GF-D8 (cell line): Measurements from ENCODE around the gene KIF6.

Experiments
- DNase-seq: peaks from one replicate; lab custom pipeline; 2025; lab: John Stamatoyannopoulos, UW

KIF6 gene

GRCh38 chr6:39599341-39599740 lies 125.9 kb downstream of the KIF6 start:
- no peak for DNase-seq

- no peak for DNase-seq
Measured at GRCh38 chr6:39594285-39594684, 130.9 kb downstream of the KIF6 start.

- no peak for DNase-seq
Measured at GRCh38 chr6:39593646-39594045, 131.6 kb downstream of the KIF6 start.

GRCh38 chr6:39590871-39591393 lies 134.3 kb downstream of the KIF6 start:
- no peak for DNase-seq

GRCh38 chr6:39587080-39587479 lies 138.1 kb downstream of the KIF6 start:
- DNase-seq: no peak

GRCh38 chr6:39585641-39586040 lies 139.6 kb downstream of the KIF6 start:
- no peak for DNase-seq

GRCh38 chr6:39577446-39578165 lies 147.6 kb downstream of the KIF6 start:
- no peak for DNase-seq

- no peak for DNase-seq
Measured at GRCh38 chr6:39576556-39577303, 148.5 kb downstream of the KIF6 start.

- DNase-seq: no peak
Measured at GRCh38 chr6:39574991-39575390, 150.2 kb downstream of the KIF6 start.

- DNase-seq: no peak
Measured at GRCh38 chr6:39573541-39573940, 151.7 kb downstream of the KIF6 start.

- no peak for DNase-seq
Measured at GRCh38 chr6:39572661-39573340, 152.4 kb downstream of the KIF6 start.

GRCh38 chr6:39568896-39569295 lies 156.3 kb downstream of the KIF6 start:
- no peak for DNase-seq

- no peak for DNase-seq
Measured at GRCh38 chr6:39567091-39567490, 158.1 kb downstream of the KIF6 start.

GRCh38 chr6:39566456-39566855 lies 158.8 kb downstream of the KIF6 start:
- no peak for DNase-seq

- no peak for DNase-seq
Measured at GRCh38 chr6:39565956-39566355, 159.3 kb downstream of the KIF6 start.

GRCh38 chr6:39563566-39564311 lies 161.5 kb downstream of the KIF6 start:
- no peak for DNase-seq

- no peak for DNase-seq
Measured at GRCh38 chr6:39561536-39562266, 163.5 kb downstream of the KIF6 start.

GRCh38 chr6:39560915-39561314 lies 164.3 kb downstream of the KIF6 start:
- no peak for DNase-seq

- DNase-seq: no peak
Measured at GRCh38 chr6:39558591-39559190, 166.5 kb downstream of the KIF6 start.

GRCh38 chr6:39558079-39558478 lies 167.1 kb downstream of the KIF6 start:
- DNase-seq: no peak

GRCh38 chr6:39555136-39555535 lies 170.1 kb downstream of the KIF6 start:
- no peak for DNase-seq
